Stimulated activated CD4-positive, alpha-beta T cell treated with anti-CD3 and anti-CD28 coated beads, TNF-alpha, amount 100 ng/mL, for 48 hours (primary cell): ENCODE measurements around the gene MTF1.
"Not testable (repeated sequence)": the region's sequence is repeated elsewhere in the genome, so short reads cannot be mapped to it uniquely, and the experiment has no call there.

Experiments
- DNase-seq, 3 donors: peaks; one replicate each; pipeline ENCODE4 v3.0.0-alpha.2; 2020; ENCODE audit warnings: low read depth in 3 of 3

The MTF1 gene

GRCh38 chr1:37859507-37860345 is at the start of gene MTF1:
Gene MTF1 (minus strand): TSS chr1:37859592. CDS start chr1:37857658, 1,934 bp downstream.
- peak; percentile 90 to 95 (median 94) for DNase-seq

DNA sequence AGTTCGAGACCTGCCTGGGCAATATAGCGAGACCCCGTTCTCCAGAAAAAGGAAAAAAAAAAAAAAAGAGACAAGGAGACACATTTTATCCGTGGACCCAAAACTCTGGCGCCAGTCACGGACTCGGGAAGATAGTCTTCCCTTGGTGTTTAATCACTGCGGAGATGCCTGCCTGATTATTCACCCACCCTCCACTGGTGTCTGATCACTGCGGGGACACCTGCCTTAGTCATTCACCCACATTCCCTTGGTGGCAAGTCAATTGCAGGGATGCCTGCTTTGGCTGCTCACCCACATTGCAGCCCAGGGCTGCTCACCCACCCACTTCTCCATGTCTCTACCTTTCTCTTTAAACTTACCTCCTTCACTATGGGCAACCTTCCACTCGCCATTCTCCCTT is 49.1 kb upstream of the MTF1 start:
- DNase-seq = not testable (repeated sequence)

- not testable (repeated sequence) for DNase-seq
Measured at GRCh38 chr1:37907416-37908125, 48.2 kb upstream of the MTF1 start.

DNA sequence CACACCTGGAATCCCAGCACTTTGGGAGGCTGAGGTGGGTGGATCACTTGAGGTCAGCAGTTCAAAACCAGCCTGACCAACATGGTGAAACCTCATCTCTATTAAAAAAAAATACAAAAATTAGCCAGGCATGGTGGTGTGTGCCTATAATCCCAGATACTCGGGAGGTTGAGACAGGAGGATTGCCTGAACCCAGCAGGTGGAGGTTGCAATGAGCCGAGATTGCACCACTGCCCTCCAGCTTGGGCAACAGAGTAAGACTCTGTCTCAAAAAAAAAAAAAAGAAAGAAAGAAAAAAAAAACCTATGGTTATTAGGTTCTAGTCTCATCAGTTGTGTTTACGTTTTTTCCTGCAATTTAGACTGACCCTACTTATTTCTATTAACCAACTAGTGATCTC is 47.2 kb upstream of the MTF1 start:
- not testable (repeated sequence) for DNase-seq

DNA sequence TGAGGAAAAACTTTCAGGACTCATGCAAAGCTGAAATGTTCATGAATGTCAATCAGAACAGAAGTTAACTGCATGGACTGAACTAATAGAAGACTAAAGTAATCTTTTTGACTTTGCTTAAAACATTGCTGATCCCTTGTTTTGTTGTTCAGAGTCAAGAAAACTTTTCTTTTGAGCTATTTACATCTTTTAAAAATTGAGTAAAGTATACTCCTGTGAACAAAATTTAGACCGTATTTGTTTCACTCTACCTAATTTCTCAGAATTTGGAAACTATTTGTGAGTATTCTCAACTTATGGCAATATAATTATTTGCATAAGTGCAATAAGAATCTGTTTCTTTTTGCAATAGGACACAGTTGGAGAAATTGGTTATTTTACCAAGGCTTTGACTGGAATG is 46.3 kb upstream of the MTF1 start:
- DNase-seq = no peak

- not testable (repeated sequence) for DNase-seq
Measured at GRCh38 chr1:37903921-37904320, 44.5 kb upstream of the MTF1 start.

GRCh38 chr1:37902983-37903382 is 43.6 kb upstream of the MTF1 start:
- DNase-seq = no peak

GRCh38 chr1:37901893-37902225 is 42.5 kb upstream of the MTF1 start:
- no peak for DNase-seq

GRCh38 chr1:37901191-37901892 is 42.0 kb upstream of the MTF1 start:
- DNase-seq = no peak

DNA sequence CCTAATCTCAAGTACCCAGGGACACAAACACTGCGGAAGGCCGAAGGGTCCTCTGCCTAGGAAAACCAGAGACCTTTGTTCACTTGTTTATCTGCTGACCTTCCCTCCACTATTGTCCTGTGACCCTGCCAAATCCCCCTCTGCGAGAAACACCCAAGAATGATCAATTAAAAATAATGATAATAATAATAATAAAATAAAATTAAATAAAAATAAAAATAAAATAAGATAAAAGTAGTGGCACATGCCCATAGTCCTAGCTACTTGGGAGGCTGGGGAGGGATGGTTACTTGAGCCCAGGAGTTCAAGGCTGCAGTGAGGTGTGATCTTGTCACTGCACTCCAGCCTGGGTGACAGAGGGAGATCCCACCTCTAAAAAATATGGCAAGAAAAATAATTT is 38.2 kb upstream of the MTF1 start:
- not testable (repeated sequence) for DNase-seq

DNA sequence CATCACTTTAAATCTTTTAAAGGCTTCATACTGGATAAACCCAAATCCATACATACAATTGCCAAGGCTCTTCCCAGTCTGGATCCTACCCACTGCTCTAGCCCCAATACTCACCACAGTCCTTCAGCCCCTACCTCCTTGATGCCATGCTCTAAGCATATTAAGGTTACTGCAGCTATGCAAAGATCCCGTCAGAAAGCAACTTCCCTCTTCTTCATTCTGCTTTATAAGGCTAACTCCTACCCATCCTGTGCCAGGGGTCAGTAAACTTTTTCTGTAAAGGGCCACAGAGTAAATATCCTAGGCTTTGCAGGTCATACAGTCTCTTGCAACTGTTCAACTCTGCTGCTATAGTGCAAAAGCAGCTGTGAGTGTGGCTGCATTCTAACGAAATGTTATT is 34.3 kb upstream of the MTF1 start:
- DNase-seq = no peak

- no peak for DNase-seq
Measured at GRCh38 chr1:37892151-37893047, 33.0 kb upstream of the MTF1 start.

DNA sequence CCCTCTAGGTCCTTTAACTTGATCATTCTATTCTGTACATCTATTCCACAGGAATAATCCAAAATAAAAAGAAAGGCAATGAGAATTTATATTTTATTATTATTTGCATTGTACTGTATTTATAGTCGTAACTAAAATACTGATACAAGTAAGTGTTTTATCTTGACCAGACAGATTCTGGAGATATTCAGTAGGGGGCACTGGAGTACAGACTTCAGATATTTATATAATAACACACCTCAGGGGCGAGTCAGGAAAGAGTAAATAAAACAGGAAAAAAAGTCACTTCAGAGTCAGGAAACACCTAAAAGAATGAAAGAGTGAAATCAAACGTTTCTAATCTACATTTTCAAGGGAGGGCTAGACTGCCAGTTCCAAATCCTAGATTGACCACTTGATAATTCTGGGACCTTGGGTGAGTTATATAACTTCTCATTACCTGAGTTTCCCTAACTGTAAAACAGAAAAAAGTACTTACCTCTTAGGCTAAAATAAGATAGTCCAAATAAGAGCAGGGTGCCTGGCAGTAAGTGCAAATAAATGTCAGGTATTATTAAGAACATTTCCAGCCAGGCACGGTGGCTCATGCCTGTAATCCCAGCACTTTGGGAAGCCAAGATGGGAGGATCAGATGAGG is 31.1 kb upstream of the MTF1 start:
- no peak for DNase-seq

DNA sequence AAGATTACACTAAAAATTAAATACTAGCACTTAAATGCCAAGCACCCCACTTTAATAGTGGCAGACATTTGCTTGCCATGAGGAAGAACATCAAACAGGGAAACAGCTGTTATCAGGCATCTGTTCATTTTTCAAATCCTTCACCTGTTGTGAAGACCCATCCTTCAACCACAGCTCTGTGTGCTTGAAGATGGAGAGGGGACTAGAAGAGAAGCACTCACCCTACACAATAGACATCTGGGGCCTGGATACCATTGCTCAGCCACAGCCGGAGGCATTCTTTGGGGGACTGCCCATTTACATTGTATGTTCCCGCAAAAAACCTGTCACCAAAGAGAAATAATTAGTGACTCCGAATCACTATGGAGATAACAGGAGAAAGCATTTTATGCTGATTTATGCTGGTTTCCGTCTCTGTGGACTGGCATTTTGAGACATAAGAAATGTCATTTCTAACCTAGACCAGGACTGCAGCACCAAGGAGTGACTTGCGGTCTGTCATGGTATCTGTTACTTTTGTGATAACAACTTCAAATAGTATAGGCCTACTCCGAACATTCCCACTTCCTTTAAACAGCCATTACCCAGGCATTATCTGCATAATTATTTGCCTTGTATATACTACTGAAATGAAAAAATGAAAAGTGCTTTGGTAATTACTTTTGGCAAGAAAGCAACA is 28.8 kb upstream of the MTF1 start:
- DNase-seq = no peak

- no peak for DNase-seq
Measured at GRCh38 chr1:37884145-37884544, 24.8 kb upstream of the MTF1 start.

GRCh38 chr1:37883671-37884070 is 24.3 kb upstream of the MTF1 start:
- DNase-seq = no peak

GRCh38 chr1:37879865-37880264 is 20.5 kb upstream of the MTF1 start:
- no peak for DNase-seq

DNA sequence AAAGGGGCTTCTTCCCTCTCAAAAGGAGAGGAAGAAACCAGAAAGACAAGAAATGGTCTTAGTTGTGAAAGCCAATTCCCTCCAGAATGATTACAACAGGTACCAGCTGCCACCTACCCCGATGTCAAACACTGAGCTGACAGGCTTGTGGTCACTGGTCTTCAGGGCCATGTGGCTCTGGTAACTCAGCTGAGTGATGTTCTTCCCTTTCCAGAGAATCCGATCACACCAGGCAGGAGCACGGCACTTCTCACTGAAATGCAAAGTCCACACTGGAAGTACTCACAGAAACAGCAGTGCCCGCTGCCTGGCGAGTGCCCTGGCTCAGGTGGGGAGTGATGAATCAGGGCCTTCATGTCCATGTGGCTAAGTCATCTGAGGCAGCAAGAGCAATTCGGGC is 18.7 kb upstream of the MTF1 start:
- no peak for DNase-seq

GRCh38 chr1:37875833-37876232 is 16.4 kb upstream of the MTF1 start:
- DNase-seq = no peak

GRCh38 chr1:37872692-37873091 is 13.3 kb upstream of the MTF1 start:
- no peak for DNase-seq

- no peak for DNase-seq
Measured at GRCh38 chr1:37868466-37868865, 9.1 kb upstream of the MTF1 start.
